Mesenchymal stem cell (in vitro differentiated cells and primary cell): ENCODE data around the gene FOXC1. TPM values are rescaled to one million over a fixed set of nuclear protein-coding genes. Genes with fewer than 3 reads are reported as not detected.
A peak's percentile ranks its signal among the peaks of the same experiment; 100 is the strongest.

Experiments
- DNase-seq: peaks from one replicate; pipeline ENCODE4 v3.0.0-alpha.2; 2013
- H2AFZ ChIP-seq: one replicate; pipeline ENCODE4 v1.6.1; 2013; ENCODE audit warnings: low read depth, mild to moderate bottlenecking, control low read depth, inconsistent platforms, low read length, moderate library complexity
- H2AK5ac ChIP-seq: 2 replicates; pipeline ENCODE4 v1.6.1; 2013; ENCODE audit warnings: low read length, moderate library complexity, mild to moderate bottlenecking, inconsistent platforms; ENCODE audit not compliant: severe bottlenecking
- H2BK120ac ChIP-seq: one replicate; pipeline ENCODE4 v1.6.1; 2013; ENCODE audit warnings: low read depth, mild to moderate bottlenecking, inconsistent platforms, low read length, moderate library complexity
- H2BK12ac ChIP-seq, 2 experiments: one replicate each; pipeline ENCODE4 v1.6.1; 2013; ENCODE audit warnings: inconsistent platforms in 2 of 2, low read length in 2 of 2, mild to moderate bottlenecking in 2 of 2, moderate library complexity in 2 of 2, control low read depth in 1 of 2
- H2BK15ac ChIP-seq: one replicate; pipeline ENCODE4 v1.6.1; 2013; ENCODE audit warnings: mild to moderate bottlenecking, low read depth, inconsistent platforms; ENCODE audit not compliant: poor library complexity, severe bottlenecking
- H2BK5ac ChIP-seq: 2 replicates; pipeline ENCODE4 v1.6.1; 2013; ENCODE audit warnings: low read depth, mild to moderate bottlenecking, low read length, control low read depth, inconsistent platforms; ENCODE audit not compliant: poor library complexity, severe bottlenecking
- H3K14ac ChIP-seq, 2 experiments: one replicate each; pipeline ENCODE4 v1.6.1; 2013; ENCODE audit warnings: inconsistent platforms in 2 of 2, low read length in 2 of 2, control low read depth in 1 of 2, mild to moderate bottlenecking in 1 of 2, moderate library complexity in 1 of 2
- H3K18ac ChIP-seq, 2 experiments: one replicate each; pipeline ENCODE4 v1.6.1; 2013; ENCODE audit warnings: inconsistent platforms in 2 of 2, low read length in 2 of 2, control low read depth in 1 of 2, low read depth in 1 of 2, mild to moderate bottlenecking in 1 of 2
- H3K23ac ChIP-seq, 2 experiments: one replicate each; pipeline ENCODE4 v1.6.1; 2013; ENCODE audit warnings: inconsistent platforms in 2 of 2, low read length in 2 of 2, mild to moderate bottlenecking in 2 of 2, moderate library complexity in 2 of 2, control low read depth in 1 of 2
- H3K27ac ChIP-seq: 2 replicates; pipeline ENCODE4 v1.5.1; 2013; ENCODE audit warnings: mild to moderate bottlenecking, moderate library complexity, low read length, control low read depth, inconsistent platforms; ENCODE audit not compliant: poor library complexity, severe bottlenecking
- H3K27me3 ChIP-seq, 2 experiments: 2 replicates each; pipeline versions ENCODE4 v1.6.1 to v1.7.0; 2013; ENCODE audit warnings: low read length in 2 of 2, mild to moderate bottlenecking in 2 of 2, moderate library complexity in 2 of 2, control low read depth in 1 of 2, inconsistent platforms in 1 of 2; ENCODE audit not compliant: control insufficient read depth in 1 of 2, insufficient read depth in 1 of 2
- H3K36me3 ChIP-seq, 2 experiments: 2 replicates each; pipeline versions ENCODE4 v1.6.1 to v1.7.0; 2013; ENCODE audit warnings: low read length in 2 of 2, control low read depth in 1 of 2, inconsistent platforms in 1 of 2, low read depth in 1 of 2, mild to moderate bottlenecking in 1 of 2; ENCODE audit not compliant: insufficient read depth in 2 of 2, control insufficient read depth in 1 of 2
- H3K4ac ChIP-seq, 2 experiments: one replicate each; pipeline ENCODE4 v1.6.1; 2013; ENCODE audit warnings: inconsistent platforms in 2 of 2, low read length in 2 of 2, mild to moderate bottlenecking in 2 of 2, moderate library complexity in 2 of 2, control low read depth in 1 of 2, low read depth in 1 of 2
- H3K4me1 ChIP-seq: 2 replicates; pipeline ENCODE4 v1.6.1; 2013; ENCODE audit warnings: low read depth, low read length, control low read depth; ENCODE audit not compliant: control insufficient read depth, insufficient read depth
- H3K4me2 ChIP-seq: 2 replicates; pipeline ENCODE4 v1.6.1; 2013; ENCODE audit warnings: low read length, mild to moderate bottlenecking, inconsistent platforms; ENCODE audit not compliant: poor library complexity, severe bottlenecking
- H3K4me3 ChIP-seq, 2 experiments: 2 replicates each; pipeline versions ENCODE4 v1.5.1 to v1.7.0; 2013; ENCODE audit warnings: low read length in 2 of 2, mild to moderate bottlenecking in 2 of 2, control low read depth in 1 of 2, low read depth in 1 of 2; ENCODE audit not compliant: insufficient read depth in 1 of 2
- H3K79me1 ChIP-seq: replicated peaks from 2 replicates; pipeline ENCODE4 v1.6.1; 2013; ENCODE audit warnings: mild to moderate bottlenecking, control low read depth, low read length, inconsistent platforms; ENCODE audit not compliant: poor library complexity, severe bottlenecking
- H3K9ac ChIP-seq: 2 replicates; pipeline ENCODE4 v1.7.0; 2013; ENCODE audit warnings: mild to moderate bottlenecking, low read length, moderate library complexity
- H3K9me3 ChIP-seq: 2 replicates; pipeline ENCODE4 v1.7.0; 2013; ENCODE audit warnings: mild to moderate bottlenecking, low read length; ENCODE audit not compliant: control insufficient read depth
- H4K8ac ChIP-seq: one replicate; pipeline ENCODE4 v1.6.1; 2013; ENCODE audit warnings: inconsistent platforms, mild to moderate bottlenecking, low read length, moderate library complexity
- H4K91ac ChIP-seq: one replicate; pipeline ENCODE4 v1.6.1; 2013; ENCODE audit warnings: mild to moderate bottlenecking, low read length, inconsistent platforms
- WGBS: methylation state at CpG from one replicate; pipeline ENCODE4 v1.1.7; 2013; ENCODE audit warnings: mixed read lengths; 5-methylcytosine and 5-hydroxymethylcytosine counted together
- polyA plus RNA-seq, 2 experiments: library from polyadenylated mRNA; stranded (reverse); fragments of 200-250 nt; gene quantifications; one replicate each; pipeline ENCODE4 v1.2.3, GENCODE V29; 2013

FOXC1 gene
- polyA plus RNA-seq (2013, experiment 1 of 2), result 0.07 TPM
- polyA plus RNA-seq (2013, experiment 2 of 2), result 0.08 TPM

- Histone ChIP-seq H3K4me2 (peak within 1 kb of the TSS; percentile 94), H2AFZ (no peak within 1 kb of the TSS), H2AK5ac (no peak within 1 kb of the TSS), H3K9ac (peak within 1 kb of the TSS; percentile 81), H3K4ac (no peak within 1 kb of the TSS), H2BK12ac (no peak within 1 kb of the TSS), H3K4me1 (peaks cover 45% of the 10 kb centered on the region), H2BK15ac (peak within 1 kb of the TSS; percentile 63), H3K9me3 (no peaks in the 10 kb centered on the region), H2BK5ac (no peak within 1 kb of the TSS), H3K4me3 (peak within 1 kb of the TSS; percentile 72 to 84), H3K36me3 (no peaks in the 10 kb centered on the region), H3K27ac (peak within 1 kb of the TSS; percentile 24), H3K18ac (peak within 1 kb of the TSS in 1 of 2 experiments; percentile 15), H3K23ac (no peak within 1 kb of the TSS), H4K8ac (no peak within 1 kb of the TSS), H3K79me1 (peaks cover 4% of the 10 kb centered on the region), H4K91ac (no peak within 1 kb of the TSS), H3K27me3 (peaks cover 43 to 48% of the 10 kb centered on the region in 2 experiments), H3K14ac (no peak within 1 kb of the TSS), H2BK120ac (no peak within 1 kb of the TSS)
- peak; percentile 74 for DNase-seq
- under 1% methylated on average over 57 of the region's 115 CpGs for WGBS
Measured at GRCh38 chr6:1609648-1610496, at the start of gene FOXC1. Gene FOXC1, plus strand, starts transcription at chr6:1609915. Its CDS starts 531 bp downstream, at chr6:1610446.

DNA sequence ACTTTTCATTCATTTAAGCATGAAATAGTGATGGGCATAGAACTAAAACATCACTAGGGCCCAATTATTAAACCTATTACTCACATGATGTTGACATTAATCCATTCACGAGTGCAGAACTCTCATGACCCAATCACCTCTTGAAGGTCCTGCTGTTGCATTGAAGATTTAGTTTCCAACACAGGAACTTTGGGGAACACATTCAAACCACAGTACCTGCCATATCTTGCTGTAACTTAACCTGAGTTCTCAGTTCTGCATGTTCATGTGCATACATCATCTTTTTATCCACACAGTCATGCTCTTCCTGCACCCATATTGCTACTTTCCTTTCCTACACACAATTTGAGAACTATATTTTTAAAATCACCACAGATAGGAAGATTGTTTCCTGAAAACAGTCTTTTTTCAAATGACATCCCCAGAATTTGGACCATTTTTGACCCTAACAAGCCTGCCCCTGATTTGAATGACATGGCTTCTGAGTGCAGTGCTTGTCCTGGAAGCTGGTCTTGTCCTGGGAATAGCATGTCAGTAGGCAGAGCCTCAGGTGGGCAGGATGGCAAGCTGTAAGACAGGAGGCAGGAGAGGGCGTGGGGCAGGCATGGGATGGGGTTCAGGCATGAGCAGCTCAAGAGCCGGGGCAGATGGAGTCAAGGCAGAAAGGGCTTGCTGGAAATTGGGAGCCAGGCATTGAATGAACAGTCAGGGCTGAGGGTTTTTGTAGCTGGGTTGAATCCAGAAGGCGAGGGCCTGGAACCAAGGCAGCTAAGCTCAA is 49.2 kb upstream of the FOXC1 start:
- no peak overlapping the region for H3K23ac ChIP-seq
- H2BK5ac ChIP-seq, result no peak overlapping the region
- no peaks in the 10 kb centered on the region for H3K79me1 ChIP-seq
- no peak overlapping the region for H3K14ac ChIP-seq
- H3K9ac ChIP-seq, result no peak overlapping the region
- 63% methylated on average over 4 of the region's 4 CpGs for WGBS
- no peak overlapping the region for H2AK5ac ChIP-seq
- no peak overlapping the region for H3K4me2 ChIP-seq
- H3K36me3 ChIP-seq, result no peaks in the 10 kb centered on the region
- no peak overlapping the region for H2BK15ac ChIP-seq
- no peak overlapping the region for H2BK120ac ChIP-seq
- H3K27ac ChIP-seq, result no peak overlapping the region
- H4K8ac ChIP-seq, result no peak overlapping the region
- no peak overlapping the region for H2AFZ ChIP-seq
- no peak overlapping the region for H3K4me3 ChIP-seq
- H3K9me3 ChIP-seq, result no peaks in the 10 kb centered on the region
- H4K91ac ChIP-seq, result no peak overlapping the region
- no peak for DNase-seq
- H3K27me3 ChIP-seq, result peaks cover 6% of the 10 kb centered on the region in 2 experiments
- H3K4ac ChIP-seq, result no peak overlapping the region
- no peaks in the 10 kb centered on the region for H3K4me1 ChIP-seq
- H3K18ac ChIP-seq, result no peak overlapping the region
- no peak overlapping the region for H2BK12ac ChIP-seq

- Histone ChIP-seq H2BK5ac (no peak overlapping the region), H4K8ac (no peak overlapping the region), H3K18ac (no peak overlapping the region), H3K4ac (no peak overlapping the region), H2AFZ (no peak overlapping the region), H3K27ac (no peak overlapping the region), H3K4me1 (no peaks in the 10 kb centered on the region), H4K91ac (no peak overlapping the region), H3K9ac (no peak overlapping the region), H2BK120ac (no peak overlapping the region), H3K9me3 (no peaks in the 10 kb centered on the region), H2BK12ac (no peak overlapping the region), H2AK5ac (no peak overlapping the region), H3K36me3 (no peaks in the 10 kb centered on the region), H3K4me3 (no peak overlapping the region), H2BK15ac (no peak overlapping the region), H3K27me3 (peaks cover 6% of the 10 kb centered on the region in 2 experiments), H3K23ac (no peak overlapping the region), H3K79me1 (no peaks in the 10 kb centered on the region), H3K14ac (no peak overlapping the region), H3K4me2 (no peak overlapping the region)
- no peak for DNase-seq
- WGBS, result 48% methylated on average over 2 of the region's 2 CpGs
Measured at GRCh38 chr6:1561355-1561754, 48.4 kb upstream of the FOXC1 start.
